ENCODE measurements around the gene NBR1.

NBR1 gene

GRCh38 chr17:43170766-43171585 is at the start of gene NBR1:
Gene NBR1 (plus strand): TSS chr17:43171214. CDS start chr17:43175800, 4,586 bp downstream.
- Histone ChIP-seq H3K9me3 (ENCODE audit: control insufficient read depth, insufficient read depth, low read length) (no peaks in the 10 kb centered on the region), H3K4me1 (ENCODE audit: control insufficient read depth, low read length) (peaks cover 28% of the 10 kb centered on the region), H3K79me2 (ENCODE audit: control insufficient read depth, low read length) (peaks cover 41% of the 10 kb centered on the region), H3K4me3 (ENCODE audit: low read length) (peak within 1 kb of the TSS; percentile 87), H3K27ac (ENCODE audit: low read depth, low read length) (peak within 1 kb of the TSS; percentile 97), H3F3A (ENCODE audit: control insufficient read depth, insufficient read depth) (peaks cover 18% of the 10 kb centered on the region), H3K9me2 (replicated peaks; ENCODE audit: control insufficient read depth, low read length) (no peaks in the 10 kb centered on the region), H3K4me2 (ENCODE audit: low read length) (peak within 1 kb of the TSS; percentile 98), H3K36me3 (ENCODE audit: control insufficient read depth, low read length) (peaks cover 10% of the 10 kb centered on the region), H4K20me1 (ENCODE audit: control insufficient read depth, insufficient read depth, low read depth, low read length) (no peaks in the 10 kb centered on the region), H3K27me3 (ENCODE audit: control insufficient read depth, low read length) (no peaks in the 10 kb centered on the region)
- TF ChIP-seq CTCF (IDR thresholded peaks at IDR 0.05; ENCODE audit: low read depth, low read length, poor library complexity, severe bottlenecking) (peak; percentile 43), EZH2phosphoT487 (IDR thresholded peaks at IDR 0.05; ENCODE audit: borderline replicate concordance, low read length) (no peak)

- no peaks in the 10 kb centered on the region for H3K27me3 ChIP-seq (ENCODE audit: control insufficient read depth, low read length)
- no peaks in the 10 kb centered on the region for H3K9me2 ChIP-seq (replicated peaks; ENCODE audit: control insufficient read depth, low read length)
- no peaks in the 10 kb centered on the region for H4K20me1 ChIP-seq (ENCODE audit: control insufficient read depth, insufficient read depth, low read depth, low read length)
- H3K9me3 ChIP-seq (ENCODE audit: control insufficient read depth, insufficient read depth, low read length), result no peaks in the 10 kb centered on the region
- H3K36me3 ChIP-seq (ENCODE audit: control insufficient read depth, low read length), result peaks cover 56% of the 10 kb centered on the region
- peak within 1 kb of the TSS; percentile 86 for H3K27ac ChIP-seq (ENCODE audit: low read depth, low read length)
- peaks cover 30% of the 10 kb centered on the region for H3K4me1 ChIP-seq (ENCODE audit: control insufficient read depth, low read length)
- H3K4me2 ChIP-seq (ENCODE audit: low read length), result peak within 1 kb of the TSS; percentile 75
- TF ChIP-seq EZH2phosphoT487 (IDR thresholded peaks at IDR 0.05; ENCODE audit: borderline replicate concordance, low read length), result no peak
- TF ChIP-seq CTCF (IDR thresholded peaks at IDR 0.05; ENCODE audit: low read depth, low read length, poor library complexity, severe bottlenecking), result no peak
- H3K79me2 ChIP-seq (ENCODE audit: control insufficient read depth, low read length), result peaks cover 82% of the 10 kb centered on the region
- H3F3A ChIP-seq (ENCODE audit: control insufficient read depth, insufficient read depth), result peaks cover 3% of the 10 kb centered on the region; the same call in 1 of the 2 replicates
- peak within 1 kb of the TSS; percentile 79 for H3K4me3 ChIP-seq (ENCODE audit: low read length)
These were observed 45.7 kb upstream of the NBR1 start, which contains the start of gene BRCA1 for GRCh38 chr17:43125133-43125966. Gene BRCA1 (minus strand): TSS chr17:43125364. CDS start chr17:43124096, 1,268 bp downstream.

GRCh38 chr17:43125967-43126910 is 44.8 kb upstream of the NBR1 start:
- no peaks in the 10 kb centered on the region for H3K9me2 ChIP-seq (replicated peaks; ENCODE audit: control insufficient read depth, low read length)
- peak overlapping the region; percentile 75 for H3K4me2 ChIP-seq (ENCODE audit: low read length)
- peaks cover 3% of the 10 kb centered on the region; the same call in 1 of the 2 replicates for H3F3A ChIP-seq (ENCODE audit: control insufficient read depth, insufficient read depth)
- no peaks in the 10 kb centered on the region for H3K9me3 ChIP-seq (ENCODE audit: control insufficient read depth, insufficient read depth, low read length)
- H3K4me3 ChIP-seq (ENCODE audit: low read length), result peak overlapping the region; percentile 79
- H3K36me3 ChIP-seq (ENCODE audit: control insufficient read depth, low read length), result peaks cover 51% of the 10 kb centered on the region
- H3K27ac ChIP-seq (ENCODE audit: low read depth, low read length), result peak overlapping the region; percentile 36
- H3K79me2 ChIP-seq (ENCODE audit: control insufficient read depth, low read length), result peaks cover 81% of the 10 kb centered on the region
- no peaks in the 10 kb centered on the region for H4K20me1 ChIP-seq (ENCODE audit: control insufficient read depth, insufficient read depth, low read depth, low read length)
- no peaks in the 10 kb centered on the region for H3K27me3 ChIP-seq (ENCODE audit: control insufficient read depth, low read length)
- H3K4me1 ChIP-seq (ENCODE audit: control insufficient read depth, low read length), result peaks cover 30% of the 10 kb centered on the region
- TF ChIP-seq EZH2phosphoT487 (IDR thresholded peaks at IDR 0.05; ENCODE audit: borderline replicate concordance, low read length) (no peak), CTCF (IDR thresholded peaks at IDR 0.05; ENCODE audit: low read depth, low read length, poor library complexity, severe bottlenecking) (no peak)
